Thyroid gland (tissue), 4 donors: Measurements from ENCODE around the gene PMS2. TPM values are rescaled to one million over a fixed set of nuclear protein-coding genes. Genes with fewer than 3 reads are reported as not detected.
A peak's percentile ranks its signal among the peaks of the same experiment; 100 is the strongest.

Source experiments
- DNase-seq, 2 donors: peaks; one replicate each; pipeline ENCODE4 v3.0.0-alpha.2; 2019
- H3K27ac ChIP-seq, 3 donors: fragments of 200-600 bp; sonication (generic); 1 replicate in 2 of 3; 2 replicates in 1 of 3; pipeline ENCODE4 v1.5.1; 2016 to 2019; ENCODE audit warnings: mild to moderate bottlenecking in 1 of 3, moderate library complexity in 1 of 3
- H3K27me3 ChIP-seq: fragments of 200-600 bp; sonication (generic); one replicate; pipeline ENCODE4 v1.5.1; 2019
- H3K36me3 ChIP-seq, 2 donors: fragments of 200-600 bp; sonication (generic); one replicate each; pipeline ENCODE4 v1.5.1; 2016 to 2019
- H3K4me1 ChIP-seq, 2 donors: fragments of 200-600 bp; sonication (generic); one replicate each; pipeline ENCODE4 v1.5.1; 2017 to 2019
- H3K4me3 ChIP-seq, 3 donors: fragments of 200-600 bp; sonication (generic); replicated peaks in 1 of 3; 1 replicate in 2 of 3; 2 replicates in 1 of 3; pipeline ENCODE4 v1.5.1; 2016; ENCODE audit warnings: mild to moderate bottlenecking in 1 of 3
- H3K9me3 ChIP-seq: fragments of 200-600 bp; sonication (generic); one replicate; pipeline ENCODE4 v1.5.1; 2017
- CTCF ChIP-seq, 6 experiments: fragments of 200-600 bp in 3 of 6; fragments of 450-650 bp in 3 of 6; sonication (generic) in 3 of 6; IDR thresholded peaks; one replicate each; pipeline ENCODE4 v1.5.1; 2016 to 2019; ENCODE audit warnings: antibody characterized with exemption in 6 of 6, mild to moderate bottlenecking in 2 of 6, inconsistent platforms in 1 of 6, moderate library complexity in 1 of 6
- POLR2A ChIP-seq, 2 donors: fragments of 450-650 bp; IDR thresholded peaks; one replicate each; pipeline ENCODE4 v1.6.1; 2017; ENCODE audit warnings: antibody characterized with exemption in 2 of 2, mild to moderate bottlenecking in 2 of 2, moderate library complexity in 1 of 2
- WGBS, 2 donors: methylation state at CpG; one replicate each; pipeline ENCODE4 v1.1.5; 2017; 5-methylcytosine and 5-hydroxymethylcytosine counted together
- intact Hi-C: fragments of 100-400 bp; cut with DNase I; formaldehyde crosslinking; loops from one replicate; pipeline ENCODE4 v1.15.1; 2023
- total RNA-seq, 4 donors: library from RNA; depleted of rRNA; stranded (reverse); fragments of >200 nt; gene quantifications; one replicate each; pipeline ENCODE4 v1.2.3, GENCODE V29; 2016

PMS2 gene
- total RNA-seq, 4 donors from 2014 or later, result 15.9 to 28.1 (median 18.9) TPM

GRCh38 chr7:6026011-6026819, 17.4 kb upstream of the PMS2 start:
- H3K4me1 ChIP-seq, result peaks cover 0 to 3% of the 10 kb centered on the region in 2 donors
- TF ChIP-seq CTCF (IDR thresholded peaks at IDR 0.05) (peak in 1 of 6 experiments; percentile 13), POLR2A (IDR thresholded peaks at IDR 0.05) (no peak)
- DNase-seq, result peak; percentile 46 to 50
- H3K4me3 ChIP-seq, result no peak overlapping the region
- intact Hi-C loops, result no loop called here
- WGBS, 2 donors, result 83 to 84% methylated on average over 10 to 18 of the region's 22 CpGs
- H3K27ac ChIP-seq, result peak overlapping the region in 1 of 3 donors; percentile 54
- no peaks in the 10 kb centered on the region for H3K27me3 ChIP-seq
- H3K36me3 ChIP-seq, result peaks cover 53 to 54% of the 10 kb centered on the region in 2 donors
- H3K9me3 ChIP-seq, result no peaks in the 10 kb centered on the region

DNA sequence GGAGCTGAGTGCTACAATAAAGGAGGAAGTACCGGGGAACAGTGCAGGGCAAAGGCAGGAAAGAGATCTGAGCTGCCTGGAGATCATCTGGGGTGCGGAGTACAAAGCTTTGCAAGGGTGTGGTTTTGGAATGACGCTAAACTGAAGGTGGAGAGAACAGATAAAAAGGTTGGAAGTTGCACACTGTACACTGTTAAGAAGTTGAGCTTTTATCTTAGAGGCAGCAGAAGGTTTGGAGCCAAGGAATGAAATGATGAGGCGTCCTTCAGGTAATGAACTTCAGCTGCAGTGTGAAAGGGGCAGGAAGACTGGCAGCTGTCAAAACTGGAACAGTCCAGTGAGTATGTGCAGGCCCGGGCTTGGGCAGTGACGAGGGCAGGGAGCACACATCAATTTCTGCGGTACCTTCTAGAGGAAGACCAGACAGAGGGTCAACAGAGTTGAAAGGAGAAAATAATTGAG, 15.2 kb upstream of the PMS2 start:
- H3K36me3 ChIP-seq, result peaks cover 52 to 56% of the 10 kb centered on the region in 2 donors

GRCh38 chr7:6022707-6023106, 13.9 kb upstream of the PMS2 start:
- intact Hi-C loops, result no loop called here
- H3K9me3 ChIP-seq, result no peaks in the 10 kb centered on the region
- DNase-seq, result no peak
- peaks cover 49 to 50% of the 10 kb centered on the region in 2 donors for H3K36me3 ChIP-seq
- no peaks in the 10 kb centered on the region for H3K27me3 ChIP-seq
- WGBS, 2 donors, result 90 to 100% methylated on average over 3 of the region's 3 CpGs
- H3K27ac ChIP-seq, result no peak overlapping the region
- H3K4me1 ChIP-seq, result peaks cover 28 to 30% of the 10 kb centered on the region in 2 donors
- no peak overlapping the region for H3K4me3 ChIP-seq
- TF ChIP-seq CTCF (IDR thresholded peaks at IDR 0.05) (no peak), POLR2A (IDR thresholded peaks at IDR 0.05) (no peak)

More for the DNA sequence above, 15.2 kb upstream of the PMS2 start:
- TF ChIP-seq POLR2A (IDR thresholded peaks at IDR 0.05) (no peak), CTCF (IDR thresholded peaks at IDR 0.05) (no peak)
- intact Hi-C loops, result no loop called here
- DNase-seq, result no peak
- 88 to 93% methylated on average over 7 of the region's 7 CpGs for WGBS, 2 donors
- Histone ChIP-seq H3K4me1 (peaks cover 15 to 18% of the 10 kb centered on the region in 2 donors), H3K4me3 (no peak overlapping the region), H3K27ac (no peak overlapping the region), H3K27me3 (no peaks in the 10 kb centered on the region), H3K9me3 (no peaks in the 10 kb centered on the region)

- TF ChIP-seq POLR2A (IDR thresholded peaks at IDR 0.05), result no peak
- no peak for TF ChIP-seq CTCF (IDR thresholded peaks at IDR 0.05)
- Histone ChIP-seq H3K27ac (peak overlapping the region; percentile 74 to 96 (median 84)), H3K9me3 (no peaks in the 10 kb centered on the region), H3K4me3 (no peak overlapping the region), H3K27me3 (no peaks in the 10 kb centered on the region), H3K4me1 (peaks cover 46% of the 10 kb centered on the region in 2 donors), H3K36me3 (peaks cover 42 to 43% of the 10 kb centered on the region in 2 donors)
- intact Hi-C loops, result no loop called here
- WGBS, 2 donors, result 89 to 91% methylated on average over 11 of the region's 11 CpGs
- DNase-seq, result no peak
Observed at GRCh38 chr7:6020371-6021286, 11.8 kb upstream of the PMS2 start.
